Measurements from ENCODE around the gene DAPK2.

DAPK2 gene

GRCh38 chr15:63869371-63870042 lies 176.8 kb downstream of the DAPK2 start:
- DNase-seq (ENCODE audit: low spot score): peak; percentile 35

GRCh38 chr15:63864186-63864585 lies 182.1 kb downstream of the DAPK2 start:
- DNase-seq (ENCODE audit: low spot score): no peak

- DNase-seq (ENCODE audit: low spot score): no peak
Measured at GRCh38 chr15:63861946-63862517, 184.3 kb downstream of the DAPK2 start.

GRCh38 chr15:63860555-63860954 lies 185.7 kb downstream of the DAPK2 start:
- DNase-seq (ENCODE audit: low spot score): no peak

GRCh38 chr15:63860155-63860554 lies 186.1 kb downstream of the DAPK2 start:
- peak; percentile 60 for DNase-seq (ENCODE audit: low spot score)

- no peak for DNase-seq (ENCODE audit: low spot score)
Measured at GRCh38 chr15:63858881-63859280, 187.4 kb downstream of the DAPK2 start.

GRCh38 chr15:63858448-63858847 lies 187.8 kb downstream of the DAPK2 start:
- no peak for DNase-seq (ENCODE audit: low spot score)

- no peak for DNase-seq (ENCODE audit: low spot score)
Measured at GRCh38 chr15:63857461-63857856, 188.8 kb downstream of the DAPK2 start.
